Endothelial cell of umbilical vein (primary cell): ENCODE data around the gene AOX1.

Experiments
- EZH2 ChIP-seq: IDR thresholded peaks from 2 replicates; pipeline ENCODE4 v1.6.1; 2012; ENCODE audit warnings: borderline replicate concordance, low read depth, mild to moderate bottlenecking, moderate library complexity, low read length, inconsistent platforms; ENCODE audit not compliant: severe bottlenecking
- POLR2A ChIP-seq: IDR thresholded peaks from 2 replicates; pipeline ENCODE4 v1.6.1; 2012; ENCODE audit warnings: low read depth, mild to moderate bottlenecking, control low read depth, low read length
- POLR2AphosphoS5 ChIP-seq: IDR thresholded peaks from 2 replicates; pipeline ENCODE4 v1.6.1; 2012; ENCODE audit warnings: low read depth, mild to moderate bottlenecking, control low read depth, low read length, moderate library complexity; ENCODE audit not compliant: insufficient read depth
- TF ChIP-seq, protein P1 (sequence below), 2 donors: IDR thresholded peaks; 1 replicate in 1 of 2; 2 replicates in 1 of 2; pipeline ENCODE4 v1.5.1; 2011; ENCODE audit warnings: low read length in 2 of 2, mild to moderate bottlenecking in 2 of 2, moderate library complexity in 2 of 2, control low read depth in 1 of 2, inconsistent platforms in 1 of 2, low read depth in 1 of 2; ENCODE audit not compliant: insufficient read depth in 1 of 2; ENCODE audit errors: extremely low read depth in 1 of 2
- TF ChIP-seq, protein P2 (sequence below): IDR thresholded peaks from 2 replicates; pipeline ENCODE4 v1.6.1; 2011; ENCODE audit not compliant: insufficient read depth, insufficient read length

DNA sequence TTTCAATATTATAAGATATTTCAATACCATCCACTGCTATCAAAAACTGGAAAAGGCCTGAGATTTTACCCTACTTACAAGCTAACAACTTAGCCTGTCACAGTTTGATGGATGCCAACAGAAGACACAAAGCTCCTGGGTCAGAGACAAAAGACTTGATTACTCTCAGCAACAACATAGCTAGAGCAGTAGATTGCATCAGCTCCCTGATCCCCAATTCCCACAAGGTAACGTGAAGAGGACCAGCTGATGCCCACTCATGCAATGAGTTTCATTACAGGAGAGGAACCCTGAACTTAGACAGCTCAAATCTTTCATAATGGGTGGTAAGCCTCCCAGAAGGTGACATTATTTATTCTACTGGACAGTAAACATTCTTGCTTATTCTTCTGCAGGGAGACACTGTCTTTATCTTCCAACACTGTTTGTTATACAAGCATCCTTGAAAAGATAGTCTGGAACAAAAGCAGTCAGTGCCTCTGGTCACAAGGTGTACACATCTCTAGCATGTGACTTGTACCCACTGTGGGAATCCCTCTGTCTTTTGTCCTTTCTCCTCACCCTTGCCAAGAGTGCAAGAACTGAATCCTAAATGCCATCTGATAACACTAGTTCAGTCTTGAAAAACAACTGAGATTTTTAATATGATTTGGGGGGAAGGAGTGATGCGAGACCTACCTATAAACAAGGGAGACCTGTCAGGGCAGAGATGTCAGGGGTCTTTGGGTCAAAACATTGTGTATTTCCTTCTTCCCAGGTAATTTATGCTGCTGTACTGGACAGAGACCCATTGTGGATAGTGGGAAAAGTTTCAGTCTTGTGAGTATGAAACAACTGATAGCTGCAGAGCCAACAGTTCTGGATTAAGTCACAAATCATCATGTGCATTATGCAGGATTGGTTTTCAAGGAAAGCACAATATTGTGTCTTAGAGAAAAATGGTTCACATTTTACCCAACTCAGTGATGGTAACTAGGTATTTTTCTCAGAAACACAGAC is 102.4 kb downstream of the AOX1 start:
- TF ChIP-seq POLR2A (no peak), EZH2 (no peak), POLR2AphosphoS5 (no peak)
- TF ChIP-seq, protein P1, sequence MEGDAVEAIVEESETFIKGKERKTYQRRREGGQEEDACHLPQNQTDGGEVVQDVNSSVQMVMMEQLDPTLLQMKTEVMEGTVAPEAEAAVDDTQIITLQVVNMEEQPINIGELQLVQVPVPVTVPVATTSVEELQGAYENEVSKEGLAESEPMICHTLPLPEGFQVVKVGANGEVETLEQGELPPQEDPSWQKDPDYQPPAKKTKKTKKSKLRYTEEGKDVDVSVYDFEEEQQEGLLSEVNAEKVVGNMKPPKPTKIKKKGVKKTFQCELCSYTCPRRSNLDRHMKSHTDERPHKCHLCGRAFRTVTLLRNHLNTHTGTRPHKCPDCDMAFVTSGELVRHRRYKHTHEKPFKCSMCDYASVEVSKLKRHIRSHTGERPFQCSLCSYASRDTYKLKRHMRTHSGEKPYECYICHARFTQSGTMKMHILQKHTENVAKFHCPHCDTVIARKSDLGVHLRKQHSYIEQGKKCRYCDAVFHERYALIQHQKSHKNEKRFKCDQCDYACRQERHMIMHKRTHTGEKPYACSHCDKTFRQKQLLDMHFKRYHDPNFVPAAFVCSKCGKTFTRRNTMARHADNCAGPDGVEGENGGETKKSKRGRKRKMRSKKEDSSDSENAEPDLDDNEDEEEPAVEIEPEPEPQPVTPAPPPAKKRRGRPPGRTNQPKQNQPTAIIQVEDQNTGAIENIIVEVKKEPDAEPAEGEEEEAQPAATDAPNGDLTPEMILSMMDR (IDR thresholded peaks at IDR 0.05; ENCODE audit: extremely low read depth in 1 of 2, insufficient read depth in 1 of 2, low read depth in 1 of 2, low read length in 2 of 2): no peak
- TF ChIP-seq, protein P2, sequence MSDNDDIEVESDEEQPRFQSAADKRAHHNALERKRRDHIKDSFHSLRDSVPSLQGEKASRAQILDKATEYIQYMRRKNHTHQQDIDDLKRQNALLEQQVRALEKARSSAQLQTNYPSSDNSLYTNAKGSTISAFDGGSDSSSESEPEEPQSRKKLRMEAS: no peak
